Neural crest cell (in vitro differentiated cells): ENCODE measurements around the gene AGBL5. TPM values are rescaled to one million over a fixed set of nuclear protein-coding genes. Genes with fewer than 3 reads are reported as not detected.

Experiments
- DNase-seq: peaks from one replicate; pipeline ENCODE4 v3.0.0; 2021; ENCODE audit warnings: low read depth, mixed read lengths, low spot score
- H3K27ac Mint-ChIP-seq: one replicate; pipeline ENCODE4 v1.8.0; 2021; ENCODE audit warnings: mild to moderate bottlenecking, mixed read lengths; ENCODE audit not compliant: unreplicated experiment
- H3K27me3 Mint-ChIP-seq: 2 replicates; pipeline ENCODE4 v1.8.0; 2021; ENCODE audit warnings: low read depth, mild to moderate bottlenecking, mixed read lengths
- H3K36me3 Mint-ChIP-seq: 2 replicates; pipeline ENCODE4 v1.8.0; 2021; ENCODE audit warnings: low read depth, mild to moderate bottlenecking, mixed read lengths
- H3K4me1 Mint-ChIP-seq: 2 replicates; pipeline ENCODE4 v1.8.0; 2021; ENCODE audit warnings: mixed read lengths
- H3K4me3 Mint-ChIP-seq: one replicate; pipeline ENCODE4 v1.8.0; 2021; ENCODE audit warnings: mild to moderate bottlenecking, mixed read lengths
- H3K9me3 Mint-ChIP-seq: 2 replicates; pipeline ENCODE4 v1.8.0; 2021; ENCODE audit warnings: mixed read lengths
- total RNA-seq: library from RNA; stranded (reverse); gene quantifications from 2 replicates; pipeline ENCODE4 v1.2.1, GENCODE V29; 2021
- TF ChIP-seq, protein P1 (sequence below): fragments of 200-600 bp; sonication (generic); conservative IDR thresholded peaks from 2 replicates; pipeline ENCODE4 v1.5.0; 2021; ENCODE audit warnings: antibody characterized with exemption, mild to moderate bottlenecking

AGBL5 gene
- total RNA-seq, 1 donor from 2014 or later, result 67.2 TPM

DNA sequence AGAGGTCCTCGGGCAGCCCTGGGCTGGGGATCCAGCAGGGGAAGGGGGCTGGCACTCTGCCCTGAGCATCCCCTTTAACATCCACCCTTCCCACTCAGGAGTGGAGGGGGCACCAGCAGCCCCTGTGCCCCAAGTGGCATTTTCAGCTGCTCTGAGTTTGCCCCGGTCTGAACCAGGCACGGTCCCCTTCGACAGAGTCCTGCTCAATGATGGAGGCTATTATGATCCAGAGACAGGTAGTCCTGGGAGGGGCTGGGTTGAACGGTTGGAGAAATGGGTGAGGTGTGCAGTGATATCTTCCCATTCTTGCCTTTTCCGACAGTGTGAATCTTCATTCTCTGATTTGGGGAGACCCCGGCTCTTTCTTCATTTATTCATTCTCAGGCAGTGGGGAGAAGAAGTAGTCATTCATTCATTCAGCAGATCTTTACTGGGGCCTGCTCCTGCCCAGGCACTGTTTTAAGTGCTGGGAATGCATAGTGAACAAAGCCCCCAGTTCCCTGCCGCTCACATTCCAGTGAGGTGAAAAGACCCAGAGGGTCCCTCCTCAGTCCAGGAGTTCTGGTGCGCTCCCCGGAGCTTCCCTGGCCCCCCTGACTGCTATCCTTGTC is 33.7 kb downstream of the AGBL5 start:
- Mint-ChIP-seq H3K4me1 (peaks cover 33% of the 10 kb centered on the region), H3K4me3 (peak overlapping the region; percentile 61), H3K9me3 (no peaks in the 10 kb centered on the region), H3K27me3 (peaks cover 13% of the 10 kb centered on the region), H3K36me3 (no peaks in the 10 kb centered on the region), H3K27ac (no peak overlapping the region)
- TF ChIP-seq, protein P1, sequence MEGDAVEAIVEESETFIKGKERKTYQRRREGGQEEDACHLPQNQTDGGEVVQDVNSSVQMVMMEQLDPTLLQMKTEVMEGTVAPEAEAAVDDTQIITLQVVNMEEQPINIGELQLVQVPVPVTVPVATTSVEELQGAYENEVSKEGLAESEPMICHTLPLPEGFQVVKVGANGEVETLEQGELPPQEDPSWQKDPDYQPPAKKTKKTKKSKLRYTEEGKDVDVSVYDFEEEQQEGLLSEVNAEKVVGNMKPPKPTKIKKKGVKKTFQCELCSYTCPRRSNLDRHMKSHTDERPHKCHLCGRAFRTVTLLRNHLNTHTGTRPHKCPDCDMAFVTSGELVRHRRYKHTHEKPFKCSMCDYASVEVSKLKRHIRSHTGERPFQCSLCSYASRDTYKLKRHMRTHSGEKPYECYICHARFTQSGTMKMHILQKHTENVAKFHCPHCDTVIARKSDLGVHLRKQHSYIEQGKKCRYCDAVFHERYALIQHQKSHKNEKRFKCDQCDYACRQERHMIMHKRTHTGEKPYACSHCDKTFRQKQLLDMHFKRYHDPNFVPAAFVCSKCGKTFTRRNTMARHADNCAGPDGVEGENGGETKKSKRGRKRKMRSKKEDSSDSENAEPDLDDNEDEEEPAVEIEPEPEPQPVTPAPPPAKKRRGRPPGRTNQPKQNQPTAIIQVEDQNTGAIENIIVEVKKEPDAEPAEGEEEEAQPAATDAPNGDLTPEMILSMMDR, result no peak
- DNase-seq, result no peak

DNA sequence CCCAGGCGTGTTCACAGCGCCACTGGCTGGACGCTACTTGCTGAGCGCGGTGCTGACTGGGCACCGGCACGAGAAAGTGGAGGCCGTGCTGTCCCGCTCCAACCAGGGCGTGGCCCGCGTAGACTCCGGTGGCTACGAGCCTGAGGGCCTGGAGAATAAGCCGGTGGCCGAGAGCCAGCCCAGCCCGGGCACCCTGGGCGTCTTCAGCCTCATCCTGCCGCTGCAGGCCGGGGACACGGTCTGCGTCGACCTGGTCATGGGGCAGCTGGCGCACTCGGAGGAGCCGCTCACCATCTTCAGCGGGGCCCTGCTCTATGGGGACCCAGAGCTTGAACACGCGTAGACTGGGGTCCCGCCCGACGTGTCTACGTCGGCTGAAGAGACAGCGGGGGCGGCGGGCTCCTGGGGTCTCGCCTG is 34.2 kb downstream of the AGBL5 start:
- H3K27ac Mint-ChIP-seq, result no peak overlapping the region
- DNase-seq, result peak; percentile 43
- H3K27me3 Mint-ChIP-seq, result peaks cover 13% of the 10 kb centered on the region
- H3K4me3 Mint-ChIP-seq, result peak overlapping the region; percentile 61
- TF ChIP-seq, protein P1, result no peak
- H3K36me3 Mint-ChIP-seq, result no peaks in the 10 kb centered on the region
- no peaks in the 10 kb centered on the region for H3K9me3 Mint-ChIP-seq
- H3K4me1 Mint-ChIP-seq, result peaks cover 30% of the 10 kb centered on the region

DNA sequence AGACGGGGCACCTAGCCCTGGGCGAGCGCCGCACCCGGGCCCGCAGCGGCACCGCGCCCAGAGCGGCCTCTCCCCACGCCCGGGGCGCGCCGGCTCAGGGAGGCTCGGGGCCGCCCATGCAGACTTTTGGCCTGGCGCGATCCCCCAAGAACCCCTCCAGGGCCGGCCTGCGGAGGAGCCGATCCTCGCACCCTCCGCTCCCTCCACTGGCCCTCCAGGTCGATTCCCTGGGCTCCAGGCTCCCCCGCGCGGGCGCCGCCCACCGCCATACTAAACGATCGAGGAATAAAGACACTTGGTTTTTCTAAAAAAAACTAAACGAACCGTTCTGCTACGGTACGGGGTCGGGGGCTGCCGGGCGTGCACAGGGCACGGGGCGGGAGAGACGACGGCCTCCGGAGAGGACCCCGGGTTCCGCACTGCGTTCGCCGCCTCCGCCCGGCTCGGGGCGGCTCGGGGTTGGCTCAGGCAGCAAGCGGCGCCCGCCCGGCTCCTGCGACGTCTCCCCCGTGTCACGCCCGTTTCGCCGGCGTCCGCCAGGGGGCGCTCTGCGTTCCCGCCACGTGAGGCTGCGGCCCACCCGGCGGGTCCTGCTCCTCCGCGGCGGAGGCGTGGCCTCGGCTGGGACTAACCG is 34.7 kb downstream of the AGBL5 start:
- DNase-seq, result peak; percentile 100
- H3K27ac Mint-ChIP-seq, result peak overlapping the region; percentile 67
- TF ChIP-seq, protein P1, result peak; percentile 89
- peaks cover 12% of the 10 kb centered on the region for H3K27me3 Mint-ChIP-seq
- H3K9me3 Mint-ChIP-seq, result no peaks in the 10 kb centered on the region
- peak overlapping the region; percentile 86 for H3K4me3 Mint-ChIP-seq
- peaks cover 24% of the 10 kb centered on the region for H3K4me1 Mint-ChIP-seq
- H3K36me3 Mint-ChIP-seq, result no peaks in the 10 kb centered on the region

DNA sequence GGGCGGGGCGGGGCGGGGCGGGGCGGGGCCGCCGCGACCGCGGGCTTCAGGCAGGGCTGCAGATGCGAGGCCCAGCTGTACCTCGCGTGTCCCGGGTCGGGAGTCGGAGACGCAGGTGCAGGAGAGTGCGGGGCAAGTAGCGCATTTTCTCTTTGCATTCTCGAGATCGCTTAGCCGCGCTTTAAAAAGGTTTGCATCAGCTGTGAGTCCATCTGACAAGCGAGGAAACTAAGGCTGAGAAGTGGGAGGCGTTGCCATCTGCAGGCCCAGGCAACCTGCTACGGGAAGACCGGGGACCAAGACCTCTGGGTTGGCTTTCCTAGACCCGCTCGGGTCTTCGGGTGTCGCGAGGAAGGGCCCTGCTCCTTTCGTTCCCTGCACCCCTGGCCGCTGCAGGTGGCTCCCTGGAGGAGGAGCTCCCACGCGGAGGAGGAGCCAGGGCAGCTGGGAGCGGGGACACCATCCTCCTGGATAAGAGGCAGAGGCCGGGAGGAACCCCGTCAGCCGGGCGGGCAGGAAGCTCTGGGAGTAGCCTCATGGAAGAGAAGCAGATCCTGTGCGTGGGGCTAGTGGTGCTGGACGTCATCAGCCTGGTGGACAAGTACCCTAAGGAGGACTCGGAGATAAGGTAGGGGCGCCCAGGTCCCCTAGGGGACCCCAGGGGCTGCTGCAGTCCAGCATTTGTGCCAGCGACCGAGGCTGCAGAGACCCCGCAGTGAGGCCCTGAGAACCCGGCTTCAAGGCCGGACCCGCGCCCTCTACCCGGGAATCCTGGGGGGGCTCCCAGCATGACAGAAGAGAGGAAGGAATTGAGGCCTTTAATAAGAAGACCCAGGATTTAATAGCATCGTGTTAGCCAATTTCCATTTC is 35.5 kb downstream of the AGBL5 start, which contains the start of gene KHK:
Gene KHK, plus strand, starts transcription at position 49 of the 870 bp plus-strand sequence. Its CDS starts 488 bp downstream, at position 537.
- Mint-ChIP-seq H3K9me3 (no peaks in the 10 kb centered on the region), H3K36me3 (no peaks in the 10 kb centered on the region), H3K4me1 (peaks cover 19% of the 10 kb centered on the region), H3K4me3 (peak within 1 kb of the TSS; percentile 88), H3K27me3 (peaks cover 10% of the 10 kb centered on the region), H3K27ac (peak within 1 kb of the TSS; percentile 67)
- TF ChIP-seq, protein P1, result no peak
- DNase-seq, result peak; percentile 25

DNA sequence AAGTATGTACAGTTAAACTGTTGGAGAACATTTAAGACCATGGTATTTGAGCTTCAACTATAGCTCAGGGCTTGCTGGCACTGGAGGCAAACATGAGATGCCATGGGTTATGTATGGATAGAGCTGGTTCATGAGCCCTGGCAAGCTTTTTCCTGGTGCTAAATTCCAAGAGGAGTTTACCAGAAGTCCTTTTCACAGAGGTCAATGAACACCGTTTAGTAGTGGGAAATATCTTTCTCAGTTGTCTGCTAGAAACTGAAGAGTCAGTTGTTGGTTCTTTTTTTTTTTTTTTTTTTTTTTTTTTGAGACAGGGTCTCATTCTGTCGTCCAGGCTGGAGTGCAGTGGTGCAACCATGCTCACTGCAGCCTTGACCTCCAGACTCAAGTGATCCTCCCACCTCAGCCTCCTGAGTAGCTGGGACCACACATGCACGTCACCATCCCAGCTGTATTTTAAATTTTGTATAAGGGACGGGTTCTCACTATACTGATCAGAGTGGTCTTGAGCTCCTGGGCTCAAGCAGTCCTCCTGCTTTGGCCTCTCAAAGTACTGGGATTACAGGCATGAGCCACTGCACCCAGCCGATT is 36.4 kb downstream of the AGBL5 start:
- no peak for DNase-seq
- TF ChIP-seq, protein P1, result no peak
- peaks cover 19% of the 10 kb centered on the region for H3K4me1 Mint-ChIP-seq
- H3K27me3 Mint-ChIP-seq, result peaks cover 10% of the 10 kb centered on the region
- H3K4me3 Mint-ChIP-seq, result peak overlapping the region; percentile 88
- no peaks in the 10 kb centered on the region for H3K9me3 Mint-ChIP-seq
- no peak overlapping the region for H3K27ac Mint-ChIP-seq
- no peaks in the 10 kb centered on the region for H3K36me3 Mint-ChIP-seq
